Uterus (tissue), 2 donors: ENCODE data around the gene SP140L.

Source experiments
- CTCF ChIP-seq, 4 experiments: fragments of 200-600 bp in 2 of 4; fragments of 450-650 bp in 2 of 4; sonication (generic) in 2 of 4; IDR thresholded peaks; one replicate each; pipeline ENCODE4 v1.5.1; 2016 to 2019; ENCODE audit warnings: antibody characterized with exemption in 4 of 4, mild to moderate bottlenecking in 2 of 4, moderate library complexity in 1 of 4
- POLR2A ChIP-seq, 2 donors: fragments of 450-650 bp; IDR thresholded peaks; one replicate each; pipeline ENCODE4 v1.6.1; 2016; ENCODE audit warnings: antibody characterized with exemption in 2 of 2, mild to moderate bottlenecking in 1 of 2, moderate library complexity in 1 of 2

- no peak for TF ChIP-seq CTCF (IDR thresholded peaks at IDR 0.05)
- TF ChIP-seq POLR2A (IDR thresholded peaks at IDR 0.05) = no peak
Measured at GRCh38 chr2:230329946-230330605, 3.1 kb downstream of the SP140L start.
